Sigmoid colon (tissue), 7 donors: ENCODE data around the gene PCYT1A. TPM values are rescaled to one million over a fixed set of nuclear protein-coding genes. Genes with fewer than 3 reads are reported as not detected.
A peak's percentile ranks its signal among the peaks of the same experiment; 100 is the strongest.

ENCODE experiments used
- DNase-seq: peaks from one replicate; pipeline ENCODE4 v3.0.0-alpha.2; 2019
- H3K27ac ChIP-seq, 4 donors: fragments of 200-600 bp; sonication (generic); one replicate each; pipeline ENCODE4 v1.5.1; 2016 to 2019; ENCODE audit warnings: mild to moderate bottlenecking in 1 of 4
- H3K27me3 ChIP-seq, 3 donors: fragments of 200-600 bp; sonication (generic); one replicate each; pipeline ENCODE4 v1.5.1; 2019; ENCODE audit warnings: mild to moderate bottlenecking in 1 of 3
- H3K36me3 ChIP-seq, 4 donors: fragments of 200-600 bp; sonication (generic); one replicate each; pipeline ENCODE4 v1.5.1; 2016 to 2019
- H3K4me1 ChIP-seq, 4 donors: fragments of 200-600 bp; sonication (generic); one replicate each; pipeline ENCODE4 v1.5.1; 2017 to 2019
- H3K4me3 ChIP-seq, 4 donors: fragments of 200-600 bp; sonication (generic); one replicate each; pipeline ENCODE4 v1.5.1; 2017 to 2019; ENCODE audit warnings: mild to moderate bottlenecking in 2 of 4, moderate library complexity in 1 of 4
- H3K9me3 ChIP-seq, 4 donors: fragments of 200-600 bp in 3 of 4; sonication (generic) in 3 of 4; one replicate each; pipeline versions ENCODE4 v1.5.1 to v1.6.1; 2013 to 2019
- EP300 ChIP-seq, 4 donors: sonication (generic); formaldehyde crosslinking; IDR thresholded peaks; one replicate each; pipeline ENCODE4 v1.6.1; 2017; ENCODE audit warnings: antibody characterized with exemption in 4 of 4
- POLR2A ChIP-seq, 2 donors: fragments of 450-650 bp; IDR thresholded peaks; one replicate each; pipeline ENCODE4 v1.6.1; 2016; ENCODE audit warnings: antibody characterized with exemption in 2 of 2, mild to moderate bottlenecking in 2 of 2, moderate library complexity in 2 of 2
- POLR2AphosphoS5 ChIP-seq, 4 donors: sonication (generic); formaldehyde crosslinking; IDR thresholded peaks; one replicate each; pipeline ENCODE4 v1.6.1; 2017; ENCODE audit warnings: antibody characterized with exemption in 4 of 4
- WGBS, 2 donors: extraction: QIAGEN DNeasy Blood & Tissue Kit; methylation state at CpG; one replicate each; pipeline ENCODE4 v1.1.7; 2013; 5-methylcytosine and 5-hydroxymethylcytosine counted together
- intact Hi-C: fragments of 100-400 bp; cut with DNase I; formaldehyde crosslinking; loops from one replicate; pipeline ENCODE4 v1.15.1; 2023
- polyA plus RNA-seq, 3 donors: library from polyadenylated mRNA; stranded (reverse); fragments of 200-250 nt; gene quantifications; one replicate each; pipeline ENCODE4 v1.2.3, GENCODE V29; 2013
- total RNA-seq, 4 donors: library from RNA; depleted of rRNA; stranded (reverse); fragments of >200 nt; gene quantifications; one replicate each; pipeline ENCODE4 v1.1.0, GENCODE V29; 2016
- TF ChIP-seq, protein P1 (sequence below), 4 experiments: fragments of 450-650 bp in 3 of 4; fragments of 200-600 bp in 1 of 4; IDR thresholded peaks; one replicate each; pipeline ENCODE4 v1.5.1; 2016 to 2019; ENCODE audit warnings: antibody characterized with exemption in 4 of 4, mild to moderate bottlenecking in 3 of 4, moderate library complexity in 2 of 4
- donor health status: healthy with polysubstance abuse.
- donor health status: Bipolar disorder and iron deficiency.
- donor health status: healthy.

PCYT1A gene
- total RNA-seq (10 to 100 TPM; 61.4 to 88.6 (median 72.4) TPM), polyA plus RNA-seq (10 to 100 TPM; 25.8 to 31.6 (median 29.6) TPM)

DNA sequence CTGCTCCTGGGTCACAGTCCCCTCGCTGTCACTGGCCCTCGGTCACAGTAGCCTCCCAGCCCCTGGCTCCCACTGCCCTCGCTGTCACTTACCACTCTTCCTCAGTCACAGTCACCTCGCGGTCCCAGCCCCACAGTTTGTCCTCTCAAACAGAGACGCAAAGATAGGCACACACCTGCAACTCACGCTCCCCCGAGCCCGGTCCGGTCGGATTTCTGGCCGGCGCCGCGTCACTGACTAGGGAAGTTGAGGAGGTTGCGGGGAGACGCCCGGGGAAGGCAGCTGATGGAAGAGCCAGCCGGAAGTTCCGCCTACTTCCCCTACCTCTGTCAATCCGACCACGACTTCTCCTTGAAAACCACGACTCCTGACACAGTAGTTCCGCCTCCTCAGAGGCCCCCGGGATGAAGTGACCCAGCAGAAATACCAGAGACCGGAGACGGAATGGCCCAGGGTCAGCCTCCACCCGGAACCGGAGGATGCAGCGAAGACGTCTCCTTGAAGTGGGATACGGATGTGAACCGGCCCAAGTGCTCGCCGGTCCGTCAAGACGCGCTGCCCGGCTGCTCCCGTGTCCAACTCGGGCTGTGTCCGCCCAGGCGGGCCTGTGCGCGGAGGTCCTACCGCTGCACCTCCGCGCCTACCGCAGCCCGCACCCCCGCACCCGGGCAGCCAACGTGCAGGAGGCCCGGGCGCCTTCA is at the start of gene PCYT1A:
TSS of gene PCYT1A (minus strand) at position 287 of the 701 bp plus-strand sequence. CDS start 17,195 bp downstream, outside the sequence.
- DNase-seq = peak; percentile 95
- 0% methylated on average over 55 of the region's 55 CpGs for WGBS, 2 donors
- H3K9me3 ChIP-seq = no peaks in the 10 kb centered on the region
- no peaks in the 10 kb centered on the region for H3K36me3 ChIP-seq
- H3K27me3 ChIP-seq = no peaks in the 10 kb centered on the region
- peak within 1 kb of the TSS; percentile 68 to 91 (median 80) for H3K4me3 ChIP-seq
- H3K27ac ChIP-seq = peak within 1 kb of the TSS; percentile 85 to 94 (median 91)
- peaks cover 0 to 39% (median 31%) of the 10 kb centered on the region in 4 donors for H3K4me1 ChIP-seq
- no peak for TF ChIP-seq EP300 (IDR thresholded peaks at IDR 0.05)
- TF ChIP-seq, protein P1, sequence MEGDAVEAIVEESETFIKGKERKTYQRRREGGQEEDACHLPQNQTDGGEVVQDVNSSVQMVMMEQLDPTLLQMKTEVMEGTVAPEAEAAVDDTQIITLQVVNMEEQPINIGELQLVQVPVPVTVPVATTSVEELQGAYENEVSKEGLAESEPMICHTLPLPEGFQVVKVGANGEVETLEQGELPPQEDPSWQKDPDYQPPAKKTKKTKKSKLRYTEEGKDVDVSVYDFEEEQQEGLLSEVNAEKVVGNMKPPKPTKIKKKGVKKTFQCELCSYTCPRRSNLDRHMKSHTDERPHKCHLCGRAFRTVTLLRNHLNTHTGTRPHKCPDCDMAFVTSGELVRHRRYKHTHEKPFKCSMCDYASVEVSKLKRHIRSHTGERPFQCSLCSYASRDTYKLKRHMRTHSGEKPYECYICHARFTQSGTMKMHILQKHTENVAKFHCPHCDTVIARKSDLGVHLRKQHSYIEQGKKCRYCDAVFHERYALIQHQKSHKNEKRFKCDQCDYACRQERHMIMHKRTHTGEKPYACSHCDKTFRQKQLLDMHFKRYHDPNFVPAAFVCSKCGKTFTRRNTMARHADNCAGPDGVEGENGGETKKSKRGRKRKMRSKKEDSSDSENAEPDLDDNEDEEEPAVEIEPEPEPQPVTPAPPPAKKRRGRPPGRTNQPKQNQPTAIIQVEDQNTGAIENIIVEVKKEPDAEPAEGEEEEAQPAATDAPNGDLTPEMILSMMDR (IDR thresholded peaks at IDR 0.05) = no peak
- peak; percentile 71 to 89 (median 86) for TF ChIP-seq POLR2AphosphoS5 (IDR thresholded peaks at IDR 0.05)
- peak; percentile 49 to 50 for TF ChIP-seq POLR2A (IDR thresholded peaks at IDR 0.05)
- intact Hi-C loops = loop anchor here (2.0 kb wide), 1 partner anchor 27 kb away; no protein-coding TSS in a partner anchor

DNA sequence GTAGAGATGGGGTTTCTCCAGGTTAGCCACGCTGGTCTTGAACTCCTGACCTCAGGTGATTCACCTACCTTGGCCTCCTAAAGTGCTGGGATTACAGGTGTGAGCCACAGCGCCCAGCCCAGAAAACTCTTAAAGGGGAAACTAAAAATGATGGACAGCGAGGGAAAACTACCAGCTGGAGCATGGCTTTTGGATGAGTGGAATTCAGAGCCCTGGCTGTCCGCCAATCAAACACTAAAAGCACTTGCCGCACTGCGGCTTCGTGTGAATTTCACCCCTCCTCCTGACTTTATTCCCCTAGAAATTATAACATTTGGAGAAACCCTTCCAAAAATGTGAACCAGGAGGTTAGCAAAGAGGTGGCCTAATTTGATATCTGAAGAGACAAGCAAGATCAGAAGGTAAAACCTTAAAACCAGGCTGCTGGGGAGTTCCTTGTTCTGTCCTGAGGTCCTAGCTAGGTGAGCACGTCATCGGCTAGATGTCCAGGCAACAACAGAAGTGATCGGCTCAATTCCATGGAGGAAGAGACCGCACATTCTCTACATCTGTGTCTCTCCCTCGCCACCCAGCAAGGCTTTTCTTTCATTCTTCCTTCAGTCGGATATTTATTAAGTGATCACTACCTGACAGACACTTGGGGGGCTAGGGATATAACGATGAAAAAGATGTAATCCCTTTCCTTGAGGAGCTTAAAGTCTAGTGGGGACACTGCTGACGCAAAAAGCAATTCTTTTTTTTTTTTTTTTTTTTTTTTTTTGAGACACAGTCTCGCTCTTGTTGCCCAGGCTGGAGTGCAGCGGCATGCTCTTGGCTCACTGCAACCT is 49.0 kb upstream of the PCYT1A start:
- Histone ChIP-seq H3K36me3 (no peaks in the 10 kb centered on the region), H3K27me3 (peaks cover 0 to 24% (median 0%) of the 10 kb centered on the region in 3 donors), H3K27ac (no peak overlapping the region), H3K4me1 (no peaks in the 10 kb centered on the region), H3K9me3 (no peaks in the 10 kb centered on the region), H3K4me3 (no peak overlapping the region)
- no peak for DNase-seq
- TF ChIP-seq POLR2AphosphoS5 (IDR thresholded peaks at IDR 0.05) = no peak
- TF ChIP-seq, protein P1 (IDR thresholded peaks at IDR 0.05) = no peak
- TF ChIP-seq POLR2A (IDR thresholded peaks at IDR 0.05) = no peak
- no peak for TF ChIP-seq EP300 (IDR thresholded peaks at IDR 0.05)
- WGBS, 2 donors = 79 to 84% methylated on average over 17 of the region's 17 CpGs
- intact Hi-C loops = no loop called here

DNA sequence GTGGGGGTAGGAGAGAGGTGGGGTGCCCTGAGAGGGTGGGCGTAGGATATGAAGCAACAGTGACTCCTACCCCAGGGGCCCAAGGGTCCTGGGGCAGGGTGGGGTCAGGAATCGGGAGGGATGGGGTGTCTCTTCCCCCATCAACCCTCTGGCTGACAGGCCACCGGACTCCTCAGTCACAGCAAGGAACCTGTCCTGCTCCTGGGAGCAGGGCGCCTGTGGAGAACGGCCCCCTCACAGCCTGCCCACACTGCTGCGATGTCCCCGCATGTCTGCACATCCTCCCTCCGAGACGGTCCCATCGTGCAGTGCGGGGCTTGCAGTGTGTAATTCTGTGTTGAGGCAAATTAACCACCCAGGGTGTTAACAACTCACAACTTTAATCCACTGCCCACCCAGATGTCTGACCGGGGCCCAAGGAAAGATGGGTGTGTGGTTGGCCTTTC is 48.0 kb upstream of the PCYT1A start:
- no peak for TF ChIP-seq EP300 (IDR thresholded peaks at IDR 0.05)
- TF ChIP-seq, protein P1 (IDR thresholded peaks at IDR 0.05) = no peak
- no peak for TF ChIP-seq POLR2AphosphoS5 (IDR thresholded peaks at IDR 0.05)
- no peak for TF ChIP-seq POLR2A (IDR thresholded peaks at IDR 0.05)
- WGBS, 2 donors = 68 to 75% methylated on average over 12 of the region's 12 CpGs
- H3K27ac ChIP-seq = no peak overlapping the region
- no peaks in the 10 kb centered on the region for H3K36me3 ChIP-seq
- H3K4me1 ChIP-seq = no peaks in the 10 kb centered on the region
- H3K27me3 ChIP-seq = peaks cover 0 to 25% (median 0%) of the 10 kb centered on the region in 3 donors
- H3K4me3 ChIP-seq = no peak overlapping the region
- intact Hi-C loops = no loop called here
- H3K9me3 ChIP-seq = no peaks in the 10 kb centered on the region
- no peak for DNase-seq

DNA sequence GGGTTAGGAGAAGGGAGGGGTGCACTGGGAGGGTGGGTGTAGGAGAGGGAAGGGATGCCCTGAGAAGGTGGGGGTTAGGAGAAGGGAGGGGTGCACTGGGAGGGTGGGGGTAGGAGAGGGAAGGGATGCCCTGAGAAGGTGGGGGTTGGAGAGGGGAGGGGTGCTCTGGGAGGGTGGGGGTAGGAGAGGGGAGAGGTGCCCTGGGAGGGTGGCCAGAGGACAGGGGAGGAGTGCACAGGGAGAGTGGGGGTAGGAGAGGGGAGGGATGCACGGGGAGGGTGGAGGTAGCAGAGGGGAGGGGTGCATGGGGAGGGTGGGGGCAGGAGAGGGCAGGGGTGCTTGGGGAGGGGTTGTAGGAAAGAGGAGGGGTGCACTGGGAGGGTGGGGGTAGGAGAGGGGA is 47.5 kb upstream of the PCYT1A start:
- H3K27ac ChIP-seq = no peak overlapping the region
- WGBS, 2 donors = 26 to 61% methylated on average over 1 of the region's 1 CpG
- peaks cover 0 to 25% (median 0%) of the 10 kb centered on the region in 3 donors for H3K27me3 ChIP-seq
- TF ChIP-seq, protein P1 (IDR thresholded peaks at IDR 0.05) = no peak
- TF ChIP-seq POLR2A (IDR thresholded peaks at IDR 0.05) (no peak), EP300 (IDR thresholded peaks at IDR 0.05) (no peak), POLR2AphosphoS5 (IDR thresholded peaks at IDR 0.05) (no peak)
- H3K36me3 ChIP-seq = no peaks in the 10 kb centered on the region
- no peak for DNase-seq
- no peaks in the 10 kb centered on the region for H3K9me3 ChIP-seq
- intact Hi-C loops = no loop called here
- H3K4me1 ChIP-seq = no peaks in the 10 kb centered on the region
- H3K4me3 ChIP-seq = no peak overlapping the region
